CD8-positive, alpha-beta memory T cell (primary cell): ENCODE measurements around the gene RTN4RL1. TPM values are rescaled to one million over a fixed set of nuclear protein-coding genes. Genes with fewer than 3 reads are reported as not detected.
A peak's percentile ranks its signal among the peaks of the same experiment; 100 is the strongest.

Experiments
- CTCF ChIA-PET: fragments of 350-600 bp; sonication (Branson Sonifier 250); formaldehyde crosslinking; loops from one replicate; lab custom pipeline; 2021; ENCODE audit warnings: antibody characterized with exemption; lab: Charles Lee
- POLR2A ChIA-PET: fragments of 350-600 bp; sonication (Branson Sonifier 250); formaldehyde crosslinking; loops from one replicate; lab custom pipeline; 2021; ENCODE audit warnings: antibody characterized with exemption; lab: Charles Lee
- DNase-seq, 5 donors: peaks; one replicate each; pipeline versions ENCODE4 v3.0.0 to v3.0.0-alpha.2; 2020 to 2022; ENCODE audit warnings: mixed read lengths in 1 of 5
- H3K27ac ChIP-seq: one replicate; pipeline ENCODE4 v1.7.0; 2013; ENCODE audit warnings: low read depth, mild to moderate bottlenecking, low read length, moderate library complexity
- H3K27me3 ChIP-seq: 2 replicates; pipeline ENCODE4 v1.7.0; 2013; ENCODE audit warnings: low read length, mild to moderate bottlenecking; ENCODE audit not compliant: insufficient read depth, poor library complexity, severe bottlenecking
- H3K36me3 ChIP-seq: 2 replicates; pipeline ENCODE4 v1.7.0; 2013; ENCODE audit warnings: mild to moderate bottlenecking, low read length, moderate library complexity; ENCODE audit not compliant: insufficient read depth
- H3K4me1 ChIP-seq: 2 replicates; pipeline ENCODE4 v1.7.0; 2013; ENCODE audit warnings: mild to moderate bottlenecking, low read length, moderate library complexity; ENCODE audit not compliant: insufficient read depth
- H3K4me3 ChIP-seq: 2 replicates; pipeline ENCODE4 v1.7.0; 2013; ENCODE audit warnings: mild to moderate bottlenecking, low read length
- H3K9me3 ChIP-seq: 2 replicates; pipeline ENCODE4 v1.7.0; 2013; ENCODE audit warnings: mild to moderate bottlenecking, low read length
- H3K27ac Mint-ChIP-seq, 8 donors: one replicate each; pipeline ENCODE4 v1.8.0; 2020 to 2021; ENCODE audit warnings: mixed read lengths in 8 of 8, mild to moderate bottlenecking in 6 of 8, inconsistent platforms in 3 of 8, moderate library complexity in 3 of 8
- H3K27me3 Mint-ChIP-seq, 2 donors: one replicate each; pipeline ENCODE4 v1.8.0; 2020 to 2021; ENCODE audit warnings: mixed read lengths in 2 of 2, mild to moderate bottlenecking in 1 of 2, moderate library complexity in 1 of 2
- H3K36me3 Mint-ChIP-seq, 3 donors: one replicate each; pipeline ENCODE4 v1.8.0; 2020 to 2021; ENCODE audit warnings: mixed read lengths in 3 of 3, inconsistent platforms in 1 of 3, mild to moderate bottlenecking in 1 of 3
- H3K4me1 Mint-ChIP-seq, 3 donors: one replicate each; pipeline ENCODE4 v1.8.0; 2020 to 2021; ENCODE audit warnings: mixed read lengths in 3 of 3, inconsistent platforms in 1 of 3, mild to moderate bottlenecking in 1 of 3
- H3K4me3 Mint-ChIP-seq, 7 donors: one replicate each; pipeline ENCODE4 v1.8.0; 2020 to 2021; ENCODE audit warnings: mixed read lengths in 7 of 7, mild to moderate bottlenecking in 6 of 7, moderate library complexity in 4 of 7, inconsistent platforms in 2 of 7
- H3K9me3 Mint-ChIP-seq, 5 donors: one replicate each; pipeline ENCODE4 v1.8.0; 2020 to 2022; ENCODE audit warnings: mixed read lengths in 5 of 5, mild to moderate bottlenecking in 3 of 5, moderate library complexity in 2 of 5, inconsistent platforms in 1 of 5
- polyA plus RNA-seq: library from polyadenylated mRNA; unstranded; fragments of 300-500 nt; fragmentation: Illumina TruSeq; gene quantifications from one replicate; pipeline ENCODE4 v1.2.3, GENCODE V29; 2021
- total RNA-seq, 2 experiments: library from RNA; stranded (reverse); gene quantifications; one replicate each; pipeline ENCODE4 v1.2.3, GENCODE V29; 2021

Gene RTN4RL1
- total and polyA plus RNA-seq, 3 experiments from 2014 or later, result 0.32 to 1.2 (median 1.0) TPM

- CTCF ChIA-PET, result interaction anchor here (1.2 to 2.7 kb wide), 6 partner anchors 12 to 377 kb away, joined by 3 to 13 read pairs (median 4); partner anchors contain the start of gene HIC1
- H3K27ac ChIP-seq, result no peak overlapping the region
- peaks cover 0 to 7% (median 0%) of the 10 kb centered on the region in 3 donors for H3K36me3 Mint-ChIP-seq
- H3K27ac Mint-ChIP-seq, result peak overlapping the region in 2 of 8 donors; percentile 23 to 43
- H3K4me3 Mint-ChIP-seq, result peak overlapping the region; percentile 80 to 92 (median 85)
- H3K4me1 ChIP-seq, result peaks cover 31% of the 10 kb centered on the region
- H3K27me3 Mint-ChIP-seq, result peaks cover 24 to 31% of the 10 kb centered on the region in 2 donors
- no peaks in the 10 kb centered on the region for H3K9me3 Mint-ChIP-seq
- no peaks in the 10 kb centered on the region for H3K9me3 ChIP-seq
- POLR2A ChIA-PET, result interaction anchor here (0.6 to 1.1 kb wide), 3 partner anchors 155 to 469 kb away, joined by 3 to 4 read pairs (median 4); no protein-coding TSS in a partner anchor
- peak in 1 of 5 donors; percentile 23 for DNase-seq
- H3K4me3 ChIP-seq, result peak overlapping the region; percentile 31
- no peaks in the 10 kb centered on the region for H3K36me3 ChIP-seq
- peaks cover 16% of the 10 kb centered on the region for H3K27me3 ChIP-seq
- peaks cover 20 to 44% (median 24%) of the 10 kb centered on the region in 3 donors for H3K4me1 Mint-ChIP-seq
Measured at GRCh38 chr17:2025622-2026309, 632 bp upstream of the RTN4RL1 start.

- Histone ChIP-seq H3K4me1 (peaks cover 25% of the 10 kb centered on the region), H3K27me3 (peaks cover 16% of the 10 kb centered on the region), H3K9me3 (no peaks in the 10 kb centered on the region), H3K4me3 (peak overlapping the region; percentile 50), H3K36me3 (no peaks in the 10 kb centered on the region), H3K27ac (no peak overlapping the region)
- H3K4me1 Mint-ChIP-seq, result peaks cover 12 to 36% (median 20%) of the 10 kb centered on the region in 3 donors
- H3K27ac Mint-ChIP-seq, result no peak overlapping the region
- peaks cover 29 to 31% of the 10 kb centered on the region in 2 donors for H3K27me3 Mint-ChIP-seq
- ChIA-PET POLR2A (interaction anchor here (1.0 to 1.1 kb wide), 3 partner anchors 154 to 308 kb away, joined by 3 to 4 read pairs (median 3); no protein-coding TSS in a partner anchor), CTCF (interaction anchor here (1.2 to 2.7 kb wide), 5 partner anchors 11 to 376 kb away, joined by 3 to 13 read pairs (median 5); partner anchors contain the start of gene HIC1)
- no peak for DNase-seq
- H3K4me3 Mint-ChIP-seq, result peak overlapping the region in 6 of 7 donors; percentile 63 to 86 (median 76)
- no peaks in the 10 kb centered on the region for H3K36me3 Mint-ChIP-seq
- no peaks in the 10 kb centered on the region for H3K9me3 Mint-ChIP-seq
Measured at GRCh38 chr17:2024572-2025219, 438 bp downstream of the RTN4RL1 start.

- Mint-ChIP-seq H3K27ac (peak overlapping the region in 2 of 8 donors; percentile 55 to 58), H3K27me3 (peaks cover 35 to 37% of the 10 kb centered on the region in 2 donors), H3K4me1 (peaks cover 12 to 34% (median 20%) of the 10 kb centered on the region in 3 donors), H3K4me3 (peak overlapping the region; percentile 72 to 82 (median 76)), H3K9me3 (no peaks in the 10 kb centered on the region), H3K36me3 (no peaks in the 10 kb centered on the region)
- Histone ChIP-seq H3K36me3 (no peaks in the 10 kb centered on the region), H3K4me1 (peaks cover 22% of the 10 kb centered on the region), H3K27me3 (peaks cover 16% of the 10 kb centered on the region), H3K27ac (no peak overlapping the region), H3K9me3 (no peaks in the 10 kb centered on the region), H3K4me3 (peak overlapping the region; percentile 50)
- ChIA-PET POLR2A (interaction anchor here (0.6 to 1.0 kb wide), 2 partner anchors 26 to 307 kb away, joined by 3 read pairs; no protein-coding TSS in a partner anchor), CTCF (interaction anchor here (0.8 to 2.7 kb wide), 5 partner anchors 10 to 375 kb away, joined by 3 to 13 read pairs (median 5); partner anchors contain the start of gene HIC1)
- DNase-seq, result peak; percentile 19 to 68 (median 44)
Measured at GRCh38 chr17:2023692-2024571, 1.2 kb downstream of the RTN4RL1 start.

GRCh38 chr17:2023256-2023655 lies 1.9 kb downstream of the RTN4RL1 start:
- H3K27me3 Mint-ChIP-seq, result peaks cover 38% of the 10 kb centered on the region in 2 donors
- Histone ChIP-seq H3K27me3 (peaks cover 16% of the 10 kb centered on the region), H3K4me1 (peaks cover 22% of the 10 kb centered on the region), H3K27ac (no peak overlapping the region), H3K4me3 (no peak overlapping the region), H3K36me3 (no peaks in the 10 kb centered on the region), H3K9me3 (no peaks in the 10 kb centered on the region)
- POLR2A ChIA-PET, result no interaction called here
- peak overlapping the region; percentile 45 to 76 (median 63) for H3K4me3 Mint-ChIP-seq
- peak overlapping the region in 1 of 8 donors; percentile 38 for H3K27ac Mint-ChIP-seq
- H3K4me1 Mint-ChIP-seq, result peaks cover 12 to 34% (median 20%) of the 10 kb centered on the region in 3 donors
- no peak for DNase-seq
- CTCF ChIA-PET, result interaction anchor here (0.8 kb wide), 1 partner anchor 221 kb away, joined by 3 read pairs; no protein-coding TSS in a partner anchor
- no peaks in the 10 kb centered on the region for H3K36me3 Mint-ChIP-seq
- no peaks in the 10 kb centered on the region for H3K9me3 Mint-ChIP-seq

- H3K36me3 ChIP-seq, result no peaks in the 10 kb centered on the region
- Mint-ChIP-seq H3K4me1 (peaks cover 12 to 34% (median 20%) of the 10 kb centered on the region in 3 donors), H3K9me3 (no peaks in the 10 kb centered on the region), H3K36me3 (no peaks in the 10 kb centered on the region), H3K4me3 (peak overlapping the region; percentile 45 to 76 (median 63)), H3K27me3 (peaks cover 36 to 39% of the 10 kb centered on the region in 2 donors), H3K27ac (peak overlapping the region in 3 of 8 donors; percentile 39 to 64 (median 47))
- H3K4me3 ChIP-seq, result no peak overlapping the region
- H3K27ac ChIP-seq, result no peak overlapping the region
- ChIA-PET CTCF (no interaction called here), POLR2A (no interaction called here)
- DNase-seq, result peak in 1 of 5 donors; percentile 27
- peaks cover 22% of the 10 kb centered on the region for H3K4me1 ChIP-seq
- H3K9me3 ChIP-seq, result no peaks in the 10 kb centered on the region
- peaks cover 16% of the 10 kb centered on the region for H3K27me3 ChIP-seq
Measured at GRCh38 chr17:2022647-2023240, 2.4 kb downstream of the RTN4RL1 start.

- DNase-seq, result no peak
- Histone ChIP-seq H3K9me3 (no peaks in the 10 kb centered on the region), H3K4me1 (peaks cover 16% of the 10 kb centered on the region), H3K4me3 (no peak overlapping the region), H3K27ac (no peak overlapping the region), H3K27me3 (peaks cover 11% of the 10 kb centered on the region), H3K36me3 (no peaks in the 10 kb centered on the region)
- no peak overlapping the region for H3K27ac Mint-ChIP-seq
- ChIA-PET POLR2A (no interaction called here), CTCF (interaction anchor here (1.1 kb wide), 1 partner anchor 224 kb away, joined by 4 read pairs; no protein-coding TSS in a partner anchor)
- peaks cover 6 to 27% (median 16%) of the 10 kb centered on the region in 3 donors for H3K4me1 Mint-ChIP-seq
- no peak overlapping the region for H3K4me3 Mint-ChIP-seq
- H3K27me3 Mint-ChIP-seq, result peaks cover 30 to 31% of the 10 kb centered on the region in 2 donors
- H3K9me3 Mint-ChIP-seq, result no peaks in the 10 kb centered on the region
- H3K36me3 Mint-ChIP-seq, result no peaks in the 10 kb centered on the region
Measured at GRCh38 chr17:2020721-2021120, 4.4 kb downstream of the RTN4RL1 start.

GRCh38 chr17:2019723-2020122 lies 5.4 kb downstream of the RTN4RL1 start:
- ChIA-PET POLR2A (no interaction called here), CTCF (interaction anchor here (1.1 kb wide), 1 partner anchor 225 kb away, joined by 4 read pairs; no protein-coding TSS in a partner anchor)
- Histone ChIP-seq H3K27me3 (peaks cover 11% of the 10 kb centered on the region), H3K36me3 (no peaks in the 10 kb centered on the region), H3K9me3 (no peaks in the 10 kb centered on the region), H3K4me3 (no peak overlapping the region), H3K27ac (no peak overlapping the region), H3K4me1 (peaks cover 14% of the 10 kb centered on the region)
- no peaks in the 10 kb centered on the region for H3K9me3 Mint-ChIP-seq
- H3K36me3 Mint-ChIP-seq, result no peaks in the 10 kb centered on the region
- peaks cover 6 to 22% (median 16%) of the 10 kb centered on the region in 3 donors for H3K4me1 Mint-ChIP-seq
- no peak for DNase-seq
- peaks cover 26 to 30% of the 10 kb centered on the region in 2 donors for H3K27me3 Mint-ChIP-seq
- no peak overlapping the region for H3K27ac Mint-ChIP-seq
- no peak overlapping the region for H3K4me3 Mint-ChIP-seq
